Fibroblast of skin of back (primary cell): ENCODE data around the gene PFAS.

ENCODE experiments used
- DNase-seq: peaks from one replicate; pipeline ENCODE4 v3.0.0-alpha.2; 2013

PFAS gene

GRCh38 chr17:8267480-8268147, 18.5 kb downstream of the PFAS start:
- DNase-seq, result no peak

- DNase-seq, result no peak
Observed at GRCh38 chr17:8268550-8269298, 19.6 kb downstream of the PFAS start.

- DNase-seq, result no peak
Observed at GRCh38 chr17:8272421-8272820, 23.3 kb downstream of the PFAS start.

GRCh38 chr17:8273884-8274444, 24.9 kb downstream of the PFAS start:
- no peak for DNase-seq

- no peak for DNase-seq
Observed at GRCh38 chr17:8274816-8275215, 25.7 kb downstream of the PFAS start.

- DNase-seq, result no peak
Observed at GRCh38 chr17:8275421-8276290, 26.6 kb downstream of the PFAS start.

GRCh38 chr17:8277317-8277716, 28.2 kb downstream of the PFAS start:
- no peak for DNase-seq

GRCh38 chr17:8282345-8282744, 33.3 kb downstream of the PFAS start:
- no peak for DNase-seq

- no peak for DNase-seq
Observed at GRCh38 chr17:8283356-8283755, 34.3 kb downstream of the PFAS start.

GRCh38 chr17:8284126-8284525, 35.0 kb downstream of the PFAS start:
- no peak for DNase-seq

- DNase-seq, result no peak
Observed at GRCh38 chr17:8285270-8286181, 36.4 kb downstream of the PFAS start.

GRCh38 chr17:8287651-8288335, 38.7 kb downstream of the PFAS start:
- peak; percentile 8 for DNase-seq

- peak; percentile 85 for DNase-seq
Observed at GRCh38 chr17:8288336-8289102, 39.4 kb downstream of the PFAS start, which contains the start of gene RANGRF. TSS of gene RANGRF (plus strand) at chr17:8288670. CDS start at chr17:8288789, 119 bp downstream.

- DNase-seq, result no peak
Observed at GRCh38 chr17:8289103-8289397, 40.0 kb downstream of the PFAS start.

GRCh38 chr17:8290043-8290442, 41.0 kb downstream of the PFAS start:
- peak; percentile 25 for DNase-seq

- DNase-seq, result no peak
Observed at GRCh38 chr17:8292639-8293395, 43.7 kb downstream of the PFAS start.

GRCh38 chr17:8294361-8294760, 45.3 kb downstream of the PFAS start:
- no peak for DNase-seq

- DNase-seq, result no peak
Observed at GRCh38 chr17:8294814-8295316, 45.8 kb downstream of the PFAS start.

GRCh38 chr17:8300226-8300625, 51.1 kb downstream of the PFAS start:
- no peak for DNase-seq
